NOMO-1 treated with dmso at 0.1 percent for 144 hours (cell line): ENCODE measurements around the gene CPEB4.

ENCODE experiments used
- DNase-seq: peaks from one replicate; lab custom pipeline; 2025; ENCODE audit not compliant: unreplicated experiment; lab: John Stamatoyannopoulos, UW

CPEB4 gene

DNA sequence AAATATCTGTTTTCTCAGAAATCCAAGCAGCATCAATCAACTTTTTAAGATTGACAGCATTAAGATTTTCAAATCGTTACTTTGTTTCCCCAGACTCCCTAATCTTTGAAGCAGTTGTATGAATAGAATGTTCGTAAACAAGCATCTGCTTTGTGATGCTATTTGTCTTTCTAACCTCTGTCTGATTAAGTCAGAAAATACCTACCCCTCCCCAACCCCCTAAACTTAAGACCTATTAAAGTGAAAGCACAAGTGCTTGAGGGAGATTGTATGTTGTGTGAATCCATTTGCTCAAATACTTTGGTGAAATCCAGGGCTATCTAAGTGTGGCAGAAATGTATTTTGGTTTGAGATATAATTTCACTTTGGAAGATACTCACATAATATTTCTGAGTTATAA, 53.0 kb downstream of the CPEB4 start:
- DNase-seq: no peak

DNA sequence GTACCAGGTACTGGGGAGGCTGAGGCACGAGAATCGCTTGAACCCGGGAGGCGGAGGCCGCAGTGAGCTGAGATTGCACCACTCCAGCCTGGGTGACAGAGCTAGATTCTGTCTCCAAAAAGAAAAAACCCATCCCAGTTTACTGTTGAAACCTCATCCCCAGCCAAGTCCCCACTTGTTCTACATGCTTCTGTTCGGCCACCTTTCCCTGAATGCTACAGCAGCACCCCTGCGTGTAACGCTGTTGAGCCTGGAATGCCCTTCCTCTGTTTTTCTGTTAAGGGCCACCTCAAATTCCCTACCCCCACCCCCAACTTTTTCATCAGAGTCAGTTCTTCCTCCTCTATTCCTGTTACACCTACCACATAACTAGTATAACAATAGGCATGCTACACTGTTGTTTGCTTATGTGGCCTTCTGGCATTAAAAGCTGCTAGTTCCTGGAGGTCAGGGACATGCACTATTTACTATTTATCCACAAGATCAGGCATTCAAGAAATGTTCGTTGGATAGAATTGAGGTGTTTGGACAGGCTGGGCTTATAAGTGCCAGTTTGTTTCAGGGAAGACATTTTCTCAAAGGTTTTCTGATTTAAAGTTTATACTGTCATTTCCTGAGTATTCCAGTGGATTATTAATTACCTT, 53.7 kb downstream of the CPEB4 start:
- DNase-seq: no peak

DNA sequence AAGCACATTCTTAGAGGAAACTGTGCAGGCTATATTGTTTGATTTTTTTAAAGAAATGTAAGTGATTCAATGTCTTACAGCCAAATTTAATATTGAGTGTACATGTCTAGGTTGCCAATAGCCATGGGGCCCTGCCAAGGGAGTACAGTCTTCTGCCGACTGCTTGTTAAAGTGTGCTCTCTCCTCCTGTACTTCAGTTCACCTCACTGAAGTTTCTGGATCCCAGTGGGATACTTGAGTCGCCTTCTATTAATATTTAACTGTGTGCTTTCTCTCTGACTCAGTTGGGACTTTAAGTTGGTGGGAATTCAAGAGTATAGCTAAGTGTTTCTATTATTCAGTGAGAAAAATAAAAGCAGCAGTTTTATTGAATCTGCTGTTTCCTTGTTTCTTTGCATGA, 56.4 kb downstream of the CPEB4 start:
- no peak for DNase-seq

DNA sequence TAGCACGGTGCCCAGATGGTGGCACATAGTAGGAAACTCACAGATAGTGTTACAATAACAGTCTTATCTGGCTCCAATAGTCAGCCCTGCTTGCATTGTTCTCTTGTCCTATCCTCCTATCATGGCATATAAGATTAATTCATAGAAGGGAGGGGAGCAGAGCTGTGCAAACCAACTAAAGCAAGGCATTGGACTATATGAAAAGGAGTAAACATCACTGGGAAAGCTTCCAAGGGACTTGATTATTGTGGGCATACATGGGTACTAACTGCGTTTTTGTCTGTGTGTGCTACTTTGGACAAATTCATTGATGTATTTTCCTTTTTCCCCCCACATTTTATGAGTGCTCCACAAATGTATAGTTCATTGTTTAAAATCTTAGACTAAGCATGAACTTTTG, 57.0 kb downstream of the CPEB4 start:
- no peak for DNase-seq

DNA sequence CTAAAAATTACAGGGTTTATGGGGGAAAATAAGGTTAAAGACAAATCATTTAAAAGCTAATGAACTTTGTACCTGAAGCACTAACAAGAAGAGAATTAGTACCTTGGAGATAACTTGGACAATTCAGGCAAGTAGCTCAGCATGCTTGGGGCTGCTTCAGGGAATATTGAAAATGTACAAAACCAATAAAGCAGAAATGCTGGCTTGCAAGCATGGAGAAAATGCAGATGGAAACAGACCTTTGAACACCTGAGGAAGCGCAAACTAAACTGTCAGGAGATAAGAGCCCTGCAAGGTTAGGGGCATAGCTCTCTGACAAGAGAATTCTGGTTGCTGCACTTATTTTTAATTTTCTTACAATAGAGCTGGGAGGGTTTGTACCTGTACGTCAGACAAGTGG, 58.2 kb downstream of the CPEB4 start:
- DNase-seq: no peak

DNA sequence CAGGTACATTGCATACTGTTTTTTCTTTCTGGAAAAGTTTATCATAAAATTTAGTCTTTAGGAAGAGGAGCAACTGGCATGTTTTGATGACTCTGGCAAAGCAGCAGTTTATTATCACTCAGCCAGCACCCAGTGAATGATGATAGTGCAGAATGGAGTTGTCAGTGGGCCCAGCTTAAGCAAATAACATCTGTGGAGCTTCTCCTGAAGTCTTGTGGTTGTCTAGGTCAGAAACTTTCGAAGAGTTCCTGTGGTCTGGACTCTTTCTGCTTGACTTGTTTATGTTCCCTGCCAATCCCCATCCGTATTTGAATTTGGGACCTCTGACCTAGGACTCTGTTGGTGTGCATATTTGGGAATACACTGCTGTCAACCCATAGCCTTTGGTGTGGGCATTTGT, 62.7 kb downstream of the CPEB4 start:
- no peak for DNase-seq

DNA sequence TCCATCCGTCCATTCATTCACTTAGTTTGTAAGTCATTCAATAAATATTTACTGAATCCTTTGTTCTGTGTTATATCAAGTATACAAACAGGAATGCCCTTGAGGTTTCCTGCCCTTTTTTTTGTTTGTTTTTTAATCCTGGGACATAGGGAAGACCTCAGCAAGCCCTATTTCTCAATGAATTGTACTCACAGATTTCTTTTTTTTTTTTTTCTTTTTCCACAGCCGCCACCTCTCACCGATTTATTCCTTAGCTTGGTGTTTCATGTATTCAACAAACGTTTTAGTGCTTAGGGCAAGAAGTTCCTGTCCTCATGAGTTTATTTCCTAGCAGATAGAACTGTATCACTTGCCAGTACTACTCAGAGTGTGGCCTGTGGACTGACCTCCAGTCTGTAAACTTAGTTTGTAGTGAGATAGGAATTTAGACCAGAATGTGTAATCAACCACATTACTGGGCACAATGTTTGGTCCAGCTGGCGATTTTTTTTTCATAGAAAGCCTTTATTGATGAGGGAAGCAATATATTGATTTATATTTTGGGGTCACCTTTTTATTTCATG, 65.5 kb downstream of the CPEB4 start:
- DNase-seq: no peak

DNA sequence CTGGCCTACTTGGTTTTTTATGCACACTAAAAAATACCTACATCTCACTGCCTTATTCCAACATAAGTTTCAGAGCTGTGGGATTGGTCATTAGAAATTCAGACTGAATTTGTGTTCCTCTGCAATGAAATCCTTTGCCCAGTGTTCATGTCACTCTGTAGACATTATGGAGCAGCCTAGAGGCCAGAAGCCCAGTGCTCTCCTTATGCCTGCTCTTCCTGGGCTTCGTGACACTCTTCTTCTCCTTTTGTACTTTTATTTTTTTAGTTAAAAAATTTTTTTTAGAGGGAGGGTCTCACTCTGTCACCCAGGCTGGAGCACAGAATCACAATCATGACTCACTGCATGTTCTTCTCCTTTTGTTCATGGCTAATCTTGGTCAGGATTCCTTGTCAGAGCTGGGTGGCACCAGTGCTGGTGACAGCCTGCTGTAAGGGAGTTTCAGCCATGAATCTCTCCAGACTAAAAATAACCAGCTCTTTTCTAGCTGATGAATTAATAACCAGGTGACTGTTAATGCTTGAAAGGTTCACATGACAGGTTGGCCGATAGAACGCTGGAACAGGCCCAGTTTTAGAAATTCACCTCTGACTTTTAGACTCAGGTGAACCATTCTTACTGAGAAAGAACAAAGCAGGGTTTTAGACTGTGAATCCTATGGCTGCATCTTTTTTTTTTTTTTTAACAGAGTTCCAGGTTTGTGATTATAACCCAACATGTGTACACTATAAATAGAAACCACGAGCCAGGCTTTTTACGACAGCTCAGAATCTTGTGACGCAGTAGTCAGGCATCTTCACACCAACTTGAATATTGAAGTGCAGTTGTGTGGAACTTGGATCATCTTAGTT, 66.7 kb downstream of the CPEB4 start:
- DNase-seq: no peak

DNA sequence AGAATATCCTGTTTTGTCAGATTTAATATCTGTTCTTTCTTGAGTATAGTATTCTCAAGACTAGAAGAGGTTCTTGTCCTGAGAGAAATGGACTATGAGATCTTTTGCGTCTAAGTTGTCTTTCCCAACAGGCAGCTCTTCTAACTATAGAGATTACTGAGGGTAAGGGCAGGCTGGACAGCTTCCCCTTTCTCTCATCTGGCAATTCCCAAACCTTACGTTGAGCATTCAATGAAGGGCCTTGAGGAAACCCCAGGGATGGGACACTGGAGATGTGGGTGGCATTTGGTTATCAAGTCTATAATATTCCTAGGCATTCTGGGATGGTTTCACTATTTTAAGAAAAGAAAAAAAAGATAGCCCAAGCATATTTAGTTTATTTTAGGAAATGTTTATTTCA, 72.8 kb downstream of the CPEB4 start:
- DNase-seq: no peak

DNA sequence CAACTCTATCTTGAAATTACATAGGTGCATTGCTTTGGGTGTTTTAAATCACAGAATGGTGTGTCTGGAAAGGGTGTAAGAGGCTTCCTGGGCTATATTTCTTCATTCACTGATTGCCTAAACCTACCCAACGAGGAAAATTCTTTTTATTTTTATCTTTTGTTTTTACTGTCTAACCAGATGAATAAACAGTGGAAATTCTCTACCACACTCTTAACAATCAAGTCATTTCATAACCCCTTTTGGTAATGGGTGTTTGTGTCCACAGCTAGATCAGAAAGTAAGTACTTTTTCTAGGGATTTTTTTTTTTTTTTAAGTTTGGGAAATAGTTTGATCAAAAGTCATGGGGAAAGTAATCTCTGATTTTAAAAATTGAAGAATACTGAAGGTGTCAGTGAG, 73.3 kb downstream of the CPEB4 start:
- no peak for DNase-seq

DNA sequence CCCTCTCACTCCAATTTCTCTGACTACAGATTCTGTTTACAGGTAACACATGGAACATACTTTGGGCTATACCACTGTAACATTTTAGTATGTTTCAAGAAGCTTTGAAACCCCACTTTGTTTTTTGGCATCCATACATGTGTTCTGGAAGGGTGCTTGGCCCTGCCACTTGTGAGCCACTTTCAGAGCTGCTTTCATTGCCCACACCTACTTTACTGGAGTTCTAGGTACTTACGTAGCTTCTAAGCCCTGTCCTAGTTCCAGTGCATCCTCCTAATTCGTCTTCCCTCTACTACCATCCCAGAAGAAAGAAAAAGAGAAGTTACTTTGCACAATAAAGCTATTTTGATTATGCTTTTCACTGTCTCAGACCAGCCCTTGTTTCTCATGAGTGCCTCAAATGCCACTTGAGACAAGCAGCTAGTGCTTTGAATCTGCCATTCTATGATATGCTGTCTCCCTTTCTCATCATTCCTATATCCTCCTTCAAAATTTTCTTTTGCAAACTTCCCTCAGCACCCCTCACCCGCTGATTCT, 74.4 kb downstream of the CPEB4 start:
- no peak for DNase-seq

DNA sequence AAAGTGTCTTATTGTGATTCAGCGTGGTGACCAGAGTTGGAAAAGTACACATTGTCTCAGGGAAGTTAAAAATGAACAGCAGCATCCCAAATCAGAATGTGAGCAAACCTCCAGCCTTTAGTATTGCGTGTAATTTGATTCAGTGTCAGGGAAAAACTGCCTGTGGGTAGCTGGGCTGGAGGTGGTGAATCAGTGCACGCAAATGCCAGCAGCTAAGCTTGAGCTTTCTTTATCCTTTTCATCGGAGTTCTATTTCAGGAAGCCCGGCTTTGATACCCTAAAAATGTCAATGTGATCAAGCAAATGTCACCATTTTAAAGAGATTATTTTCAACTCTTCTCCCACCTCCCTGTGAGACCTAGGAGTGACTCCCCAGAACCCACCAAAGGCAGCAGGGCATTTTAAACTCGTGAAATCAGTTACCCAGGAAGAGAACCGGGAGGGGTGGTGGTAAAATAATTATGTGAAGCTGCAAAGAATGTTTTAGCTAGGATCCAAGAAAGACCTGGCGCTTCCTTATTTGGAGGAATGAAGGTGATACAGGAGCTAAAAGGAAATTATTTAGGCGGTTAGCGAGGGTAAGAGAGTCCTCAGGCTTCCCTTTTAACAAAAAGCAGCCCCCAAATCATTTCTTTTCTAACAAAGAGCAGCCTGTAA, 75.2 kb downstream of the CPEB4 start:
- DNase-seq: no peak

DNA sequence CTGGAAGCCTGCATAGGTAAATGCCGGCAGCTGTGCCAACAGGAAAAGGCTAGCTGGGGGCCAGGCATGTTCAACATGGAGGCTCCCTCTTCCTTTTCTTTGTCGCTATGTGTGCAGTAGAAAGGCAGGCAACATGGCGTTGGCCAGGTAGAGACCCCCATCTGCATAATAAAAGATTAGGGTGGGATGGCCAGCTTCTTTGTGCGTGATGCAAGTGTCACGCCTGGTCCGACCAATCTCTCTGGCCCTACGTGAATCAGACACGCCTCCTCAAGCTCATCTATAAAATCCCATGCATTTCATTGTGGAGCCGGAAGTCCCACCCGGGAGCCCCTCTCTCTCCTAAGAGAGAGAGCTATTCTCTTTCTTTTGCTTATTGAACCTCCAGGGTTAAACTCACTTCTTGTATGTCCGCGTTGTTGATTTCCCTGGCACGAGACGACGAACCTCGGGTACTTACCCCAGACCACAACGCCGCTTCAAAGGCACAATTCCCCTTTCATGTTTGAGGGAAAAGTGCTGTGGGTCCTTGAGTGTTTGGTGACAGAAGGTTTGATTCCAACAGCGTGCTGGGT, 75.8 kb downstream of the CPEB4 start:
- DNase-seq: no peak

DNA sequence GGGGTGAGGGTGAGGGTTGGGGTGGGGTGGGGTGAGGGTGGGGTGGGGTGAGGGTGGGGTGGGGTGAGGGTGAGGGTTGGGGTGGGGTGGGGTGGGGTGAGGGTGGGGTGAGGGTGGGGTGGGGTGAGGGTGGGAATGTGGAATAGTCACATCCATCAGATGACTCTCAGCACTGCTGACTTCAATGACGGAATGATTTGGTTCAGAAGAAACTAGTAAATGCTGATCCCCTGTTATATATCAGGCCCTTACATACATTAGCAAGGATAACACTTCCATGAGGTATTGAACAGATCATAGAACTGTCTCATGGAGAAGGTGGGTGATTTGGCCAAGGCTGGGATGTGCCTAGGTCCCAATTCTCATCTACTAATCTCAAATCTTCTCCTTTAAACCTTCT, 76.4 kb downstream of the CPEB4 start:
- no peak for DNase-seq

DNA sequence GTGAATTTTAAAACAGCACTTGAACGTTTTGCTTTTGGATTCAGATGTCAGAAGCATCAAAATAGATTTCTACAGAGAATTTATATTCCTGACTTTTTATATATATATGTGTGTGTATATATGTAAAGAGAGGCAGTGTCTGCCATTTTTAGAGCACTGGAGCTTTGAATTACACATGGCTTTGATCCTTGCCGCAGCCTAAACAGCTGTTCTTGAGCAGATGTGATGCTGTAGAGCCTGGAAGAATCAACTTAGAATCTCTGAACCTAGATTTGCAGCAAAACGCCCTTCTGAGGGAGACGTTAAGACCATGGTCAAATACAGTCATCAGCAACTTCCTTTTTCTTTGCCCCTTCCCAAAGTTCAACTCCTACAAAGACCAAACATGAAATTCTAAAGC, 79.1 kb downstream of the CPEB4 start:
- no peak for DNase-seq

DNA sequence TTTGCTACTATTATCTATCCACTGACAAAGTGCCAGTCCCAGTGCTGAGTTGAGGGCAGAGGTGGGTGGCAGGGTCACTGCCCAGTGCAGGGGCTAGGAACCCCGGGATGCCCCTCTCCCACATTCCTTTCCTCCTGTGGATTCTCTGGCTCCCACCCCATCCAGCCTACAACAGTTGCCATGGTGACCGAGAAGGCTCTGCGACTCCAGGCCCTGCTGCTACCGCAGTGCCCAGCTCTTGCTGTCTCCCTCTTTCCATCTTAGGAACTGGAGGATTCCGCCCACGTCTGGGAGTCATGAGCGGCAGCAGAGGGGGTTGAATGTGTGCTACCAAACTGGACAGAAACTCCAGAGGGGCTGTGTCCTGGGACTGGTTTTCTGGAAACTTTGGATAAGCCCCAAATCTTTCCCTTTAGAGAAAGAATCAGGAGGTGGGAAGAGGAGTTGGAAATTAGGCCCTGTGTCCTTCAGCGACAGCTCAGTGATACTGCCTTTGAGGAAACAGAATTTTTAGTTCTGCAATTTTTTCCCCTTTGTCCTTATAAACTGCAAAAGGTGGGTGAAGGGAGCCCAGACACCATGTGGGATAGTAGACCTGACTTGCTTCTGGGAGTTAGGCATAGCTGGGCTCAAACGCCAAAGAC, 80.1 kb downstream of the CPEB4 start:
- no peak for DNase-seq

DNA sequence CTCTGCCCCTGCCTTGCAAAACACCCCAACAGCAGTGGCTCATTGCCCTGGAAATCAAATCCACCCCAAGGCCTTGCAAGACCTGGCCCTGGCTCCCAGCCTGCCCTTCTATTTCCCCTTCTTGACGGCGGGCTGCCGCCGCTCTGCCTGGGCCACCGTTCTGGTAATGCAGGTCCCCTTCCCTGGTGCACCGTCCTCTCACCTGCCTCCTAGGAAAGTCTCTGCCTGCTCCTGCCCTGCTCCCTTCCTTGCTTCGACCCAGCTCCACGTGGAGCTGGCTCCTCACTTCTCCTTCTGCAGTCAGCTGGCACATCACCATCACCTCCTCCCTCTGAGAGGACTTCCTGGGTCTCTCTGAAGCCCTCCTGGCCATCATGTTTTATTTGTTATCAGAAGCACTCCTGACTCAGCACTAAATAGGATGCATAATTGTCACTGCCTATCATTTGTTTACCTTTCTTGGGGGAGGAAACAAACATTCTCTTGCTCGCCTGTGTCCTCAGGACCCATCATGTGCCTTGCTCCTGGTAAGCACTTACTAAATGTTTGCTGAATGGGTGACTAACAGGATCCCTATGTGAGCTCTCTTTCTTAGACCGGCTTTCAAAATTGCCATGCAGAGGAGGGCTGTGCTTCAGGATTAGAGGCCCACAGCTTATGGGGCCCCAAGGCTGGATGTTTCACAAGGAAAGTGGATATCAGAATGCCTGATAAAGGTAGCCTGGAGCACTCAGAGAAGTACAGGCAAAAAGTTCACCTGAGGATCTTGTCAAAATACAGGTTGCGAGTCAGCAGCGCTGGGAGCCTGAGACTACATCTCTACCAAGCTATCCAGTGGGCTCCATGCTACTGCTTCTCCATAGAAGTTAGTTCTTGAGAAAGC, 81.3 kb downstream of the CPEB4 start:
- no peak for DNase-seq

DNA sequence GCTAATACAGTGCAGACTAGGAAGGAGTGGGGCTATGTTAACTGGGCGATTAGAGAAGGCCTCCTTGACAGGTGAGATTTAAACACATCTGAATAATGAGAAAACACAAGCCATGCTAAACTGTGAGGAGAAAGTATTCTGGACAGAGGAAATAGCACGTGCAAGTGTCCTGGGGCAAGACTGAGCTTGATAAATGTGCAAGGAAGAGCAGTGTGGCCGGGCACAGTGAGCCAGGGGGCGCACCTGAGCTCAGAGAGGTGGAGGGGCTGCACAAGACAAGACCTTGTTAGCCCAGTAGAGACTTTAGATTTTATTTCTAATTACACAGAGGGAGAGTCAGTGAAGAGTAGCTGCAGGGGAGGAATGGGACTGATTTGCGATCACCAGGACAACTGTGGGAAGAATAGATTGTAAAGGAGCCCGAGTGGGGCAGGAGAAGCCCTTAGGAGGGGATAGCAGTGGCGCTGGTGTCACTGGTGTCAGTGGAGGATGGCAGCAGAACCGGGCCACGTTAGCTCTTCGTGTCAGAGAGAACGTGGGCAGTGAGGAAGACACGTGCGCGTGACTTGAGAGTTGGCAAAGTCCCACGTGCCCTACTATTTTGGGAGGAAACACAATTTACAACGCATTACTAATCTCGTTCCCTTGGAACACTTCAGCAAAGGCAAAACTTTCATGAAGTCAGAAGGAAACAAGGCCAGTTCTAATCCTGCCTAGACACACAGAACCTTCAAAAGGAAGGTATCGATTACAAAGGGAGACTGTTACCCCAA, 82.9 kb downstream of the CPEB4 start:
- DNase-seq: no peak

DNA sequence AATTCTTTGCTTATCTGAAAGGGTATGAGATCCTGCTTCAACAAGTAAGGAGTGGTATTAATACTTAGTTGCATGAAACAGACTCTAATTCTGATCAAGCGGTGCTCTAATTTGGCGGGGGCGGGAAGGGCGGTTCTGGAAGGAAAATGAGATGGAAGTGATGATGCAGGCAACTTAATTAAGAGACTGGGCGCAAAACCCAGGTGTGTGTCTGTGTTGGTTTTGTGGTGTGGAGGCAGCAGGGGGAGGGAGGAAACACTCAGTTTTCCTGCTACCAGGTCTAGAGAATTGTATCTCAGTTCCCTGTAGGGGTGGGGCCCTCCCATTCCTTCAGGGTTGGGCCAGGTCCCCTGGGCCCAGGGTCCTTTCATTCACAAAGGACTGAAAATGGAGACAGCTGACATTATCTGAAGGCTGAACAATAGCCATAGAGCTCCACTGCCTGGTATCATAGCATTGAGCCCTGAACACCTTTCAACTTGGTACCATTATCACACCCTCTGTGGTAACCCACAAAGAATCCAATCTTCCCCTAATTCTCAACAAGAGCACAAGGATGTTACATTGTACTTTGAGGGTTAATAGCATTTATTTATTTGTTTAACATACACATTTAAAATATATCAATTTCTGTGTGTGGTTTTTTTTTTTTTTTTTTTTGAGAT, 83.7 kb downstream of the CPEB4 start:
- no peak for DNase-seq
